HepG2 (cell line): ENCODE results near the gene AHRR. TPM values are rescaled to one million over a fixed set of nuclear protein-coding genes. Genes with fewer than 3 reads are reported as not detected.

ENCODE experiments used
- ATAC-seq: fragments of 200-7000 bp; cut with Tn5 transposase; 3 replicates; pipeline ENCODE4 v1.9.1; 2020; ENCODE audit warnings: mild to moderate bottlenecking, moderate library complexity
- BruUV-seq: library from RNA; stranded (reverse); fragments of 400-500 nt; replicated peaks from 2 replicates; lab custom pipeline; 2021; lab: Mats Ljungman, UMichigan
- CTCF ChIA-PET: fragments of 300-600 bp; formaldehyde crosslinking; extraction: SDS; loops from one replicate; lab custom pipeline; 2021; ENCODE audit warnings: low total read pairs, inconsistent platforms, low intra/inter-chr PET ratio; lab: Yijun Ruan, JAX
- POLR2A ChIA-PET: fragments of 350-600 bp; sonication (Branson Sonifier 250); formaldehyde crosslinking; loops from one replicate; lab custom pipeline; 2020; ENCODE audit warnings: antibody characterized with exemption, inconsistent platforms; lab: Yijun Ruan, JAX
- DNase-seq: peaks from one replicate; pipeline ENCODE4 v3.0.0-alpha.2; 2015; ENCODE audit warnings: low spot score
- FAIRE-seq: peaks from 3 replicates; lab custom pipeline; 2011; peaks lifted over from hg19 to GRCh38; lab: Jason Lieb, UNC
- H2AFZ ChIP-seq: one replicate; pipeline ENCODE4 v1.6.1; 2011; ENCODE audit warnings: low read length, inconsistent platforms
- H3K27ac ChIP-seq: fragments of 300-600 bp; 3 replicates; pipeline ENCODE4 v1.8.0; 2011; ENCODE audit warnings: mixed run types, mild to moderate bottlenecking, mixed read lengths, low read length, inconsistent platforms; ENCODE audit not compliant: insufficient read depth; ENCODE audit errors: extremely low read length
- H3K27me3 ChIP-seq, 2 experiments: fragments of 200-600 bp in 1 of 2; 2 replicates in 1 of 2; 3 replicates in 1 of 2; pipeline versions ENCODE4 v1.6.0 to v1.8.0; 2011; ENCODE audit warnings: low read length in 2 of 2, mild to moderate bottlenecking in 2 of 2, moderate library complexity in 2 of 2, inconsistent platforms in 1 of 2; ENCODE audit not compliant: insufficient read depth in 2 of 2, control insufficient read depth in 1 of 2
- H3K36me3 ChIP-seq, 2 experiments: fragments of 200-600 bp in 1 of 2; replicated peaks in 1 of 2; 2 replicates in 1 of 2; 3 replicates in 1 of 2; pipeline versions ENCODE4 v1.5.1 to v1.8.0; 2011; ENCODE audit warnings: low read length in 2 of 2, inconsistent platforms in 1 of 2; ENCODE audit not compliant: insufficient read depth in 2 of 2, control insufficient read depth in 1 of 2
- H3K4me1 ChIP-seq: 2 replicates; pipeline ENCODE4 v1.5.1; 2012; ENCODE audit warnings: low read length, inconsistent platforms; ENCODE audit not compliant: insufficient read depth
- H3K4me2 ChIP-seq: 2 replicates; pipeline ENCODE4 v1.6.0; 2011; ENCODE audit warnings: low read depth, low read length, inconsistent platforms
- H3K4me3 ChIP-seq, 3 experiments: fragments of 200-600 bp in 1 of 3; sonication (generic), shearing (Covaris generic) in 1 of 3; replicated peaks in 1 of 3; 2 replicates each; pipeline ENCODE4 v1.5.1; 2011 to 2016; ENCODE audit warnings: low read length in 3 of 3, inconsistent platforms in 2 of 3, low read depth in 2 of 3, mild to moderate bottlenecking in 2 of 3, control low read depth in 1 of 3, mixed read lengths in 1 of 3; ENCODE audit not compliant: insufficient read depth in 1 of 3
- H3K79me2 ChIP-seq: one replicate; pipeline ENCODE4 v1.6.1; 2011; ENCODE audit warnings: low read length, inconsistent platforms; ENCODE audit not compliant: insufficient read depth
- H3K9ac ChIP-seq: 2 replicates; pipeline ENCODE4 v1.6.0; 2011; ENCODE audit warnings: mild to moderate bottlenecking, low read depth, low read length, inconsistent platforms; ENCODE audit not compliant: insufficient read depth
- H3K9me3 ChIP-seq: 2 replicates; pipeline ENCODE4 v1.5.1; 2012; ENCODE audit warnings: mild to moderate bottlenecking, low read length
- H4K20me1 ChIP-seq: 2 replicates; pipeline ENCODE4 v1.6.0; 2011; ENCODE audit warnings: inconsistent platforms, mild to moderate bottlenecking, low read length, moderate library complexity; ENCODE audit not compliant: insufficient read depth
- ETS1 ChIP-seq: sonication (generic); formaldehyde crosslinking; IDR thresholded peaks from 2 replicates; pipeline ENCODE4 v1.4.0; 2020; ENCODE audit warnings: missing genetic modification reagents
- GABPA ChIP-seq, 2 experiments: IDR thresholded peaks; 2 replicates each; pipeline ENCODE4 v1.6.1; 2011 to 2016; ENCODE audit warnings: low read depth in 2 of 2, low read length in 1 of 2, missing biosample characterization in 1 of 2, missing genetic modification characterization in 1 of 2
- HMGXB4 ChIP-seq, 2 experiments: sonication (generic) in 1 of 2; formaldehyde crosslinking in 1 of 2; IDR thresholded peaks; 2 replicates each; pipeline versions ENCODE4 v1.4.0 to v1.6.1; 2018 to 2020; ENCODE audit warnings: missing genetic modification reagents in 2 of 2, borderline replicate concordance in 1 of 2, low read depth in 1 of 2, mild to moderate bottlenecking in 1 of 2, missing biosample characterization in 1 of 2
- HNRNPLL ChIP-seq: fragments of 200-400 bp; formaldehyde crosslinking; IDR thresholded peaks from 2 replicates; pipeline ENCODE4 v1.6.1; 2017; ENCODE audit warnings: mild to moderate bottlenecking, low read depth, low read length; ENCODE audit not compliant: poor library complexity, severe bottlenecking
- ZSCAN30 ChIP-seq: sonication (generic); formaldehyde crosslinking; IDR thresholded peaks from 2 replicates; pipeline ENCODE4 v1.5.0; 2020; ENCODE audit warnings: mild to moderate bottlenecking, missing genetic modification reagents
- WGBS: methylation state at CpG from one replicate; pipeline ENCODE4 v1.1.6; 2017; ENCODE audit warnings: low lambda C conversion rate; 5-methylcytosine and 5-hydroxymethylcytosine counted together
- in situ Hi-C: cut with HindIII; loops from 2 replicates; pipeline ENCODE4 v1.10.0; 2017; ENCODE audit warnings: low pct_unique_long_range_greater_than_20kb; ENCODE audit not compliant: extremely low pct_ligation_motif_present
- intact Hi-C: fragments of 100-400 bp; cut with micrococcal nuclease; formaldehyde crosslinking; loops from one replicate; pipeline ENCODE4 v1.10.0; 2022; ENCODE audit not compliant: unreplicated experiment
- polyA plus RNA-seq, 8 experiments: library from polyadenylated mRNA; depleted of rRNA in 3 of 8; stranded (reverse) in 7 of 8; unstranded in 1 of 8; fragments of >200 nt; fragmentation: Illumina TruSeq in 4 of 8; extraction: Trizol in 4 of 8; gene quantifications; 2 replicates each; pipeline versions ENCODE4 v1.2.1 to v1.2.3, GENCODE V29; 2011 to 2016; ENCODE audit warnings: low read depth in 4 of 8, missing spikeins in 1 of 8, mixed read lengths in 1 of 8; ENCODE audit not compliant: insufficient read depth in 1 of 8
- total RNA-seq, 5 experiments: library from RNA; depleted of rRNA; stranded (reverse); fragments of >200 nt; fragmentation: Illumina TruSeq; extraction: Trizol; gene quantifications; 2 replicates each; pipeline ENCODE4 v1.2.3, GENCODE V29; 2016; ENCODE audit warnings: low read depth in 1 of 5
- TF ChIP-seq, protein P1 (sequence below): sonication (generic); formaldehyde crosslinking; IDR thresholded peaks from 2 replicates; pipeline ENCODE4 v1.4.0; 2020; ENCODE audit warnings: missing genetic modification reagents, borderline replicate concordance

The AHRR gene
- total and polyA plus RNA-seq, 2 of the 13 experiments (the other 11 are each of a cell fraction or from before 2014, with no cell fraction given), result 0.28 to 0.35 TPM

DNA sequence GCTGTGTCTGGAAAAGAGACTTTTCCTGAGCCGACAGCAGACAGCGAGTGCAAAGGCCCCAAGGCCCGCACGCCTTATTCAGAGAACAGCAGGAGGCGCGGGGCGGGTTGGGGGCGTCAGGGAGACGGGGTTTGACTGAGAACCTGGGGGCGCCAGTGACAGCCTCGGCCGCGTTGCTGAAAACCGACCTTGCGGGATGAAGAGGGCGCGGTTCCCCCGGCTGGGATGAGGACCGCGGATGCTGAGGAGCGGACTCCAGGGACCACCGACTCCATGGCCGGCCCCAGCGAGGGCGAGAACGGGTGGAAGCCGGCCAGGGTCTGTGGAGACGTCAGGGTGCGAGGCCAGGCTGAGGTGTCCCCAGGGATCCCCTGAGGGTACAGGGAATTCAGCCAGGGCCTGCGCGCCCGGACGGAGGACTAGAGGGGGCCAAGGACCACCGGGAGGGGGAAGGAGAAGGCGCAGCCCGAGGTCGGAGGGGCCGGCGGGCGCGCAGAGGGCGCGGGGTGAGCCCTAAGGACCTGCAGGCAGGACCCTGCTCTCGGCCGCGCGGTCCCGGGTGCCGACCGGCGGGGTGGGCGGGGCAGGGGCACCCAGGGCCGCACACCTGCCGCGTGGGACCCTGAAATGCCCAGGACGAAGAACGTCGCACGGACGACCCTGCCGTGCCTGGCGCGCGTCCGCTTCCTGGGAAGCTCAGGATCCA, 837 bp upstream of the AHRR start (continued):
- TF ChIP-seq ZSCAN30 (CRISPR knock-in tag) (no peak), ETS1 (CRISPR knock-in tag) (no peak)
- TF ChIP-seq, protein P1, sequence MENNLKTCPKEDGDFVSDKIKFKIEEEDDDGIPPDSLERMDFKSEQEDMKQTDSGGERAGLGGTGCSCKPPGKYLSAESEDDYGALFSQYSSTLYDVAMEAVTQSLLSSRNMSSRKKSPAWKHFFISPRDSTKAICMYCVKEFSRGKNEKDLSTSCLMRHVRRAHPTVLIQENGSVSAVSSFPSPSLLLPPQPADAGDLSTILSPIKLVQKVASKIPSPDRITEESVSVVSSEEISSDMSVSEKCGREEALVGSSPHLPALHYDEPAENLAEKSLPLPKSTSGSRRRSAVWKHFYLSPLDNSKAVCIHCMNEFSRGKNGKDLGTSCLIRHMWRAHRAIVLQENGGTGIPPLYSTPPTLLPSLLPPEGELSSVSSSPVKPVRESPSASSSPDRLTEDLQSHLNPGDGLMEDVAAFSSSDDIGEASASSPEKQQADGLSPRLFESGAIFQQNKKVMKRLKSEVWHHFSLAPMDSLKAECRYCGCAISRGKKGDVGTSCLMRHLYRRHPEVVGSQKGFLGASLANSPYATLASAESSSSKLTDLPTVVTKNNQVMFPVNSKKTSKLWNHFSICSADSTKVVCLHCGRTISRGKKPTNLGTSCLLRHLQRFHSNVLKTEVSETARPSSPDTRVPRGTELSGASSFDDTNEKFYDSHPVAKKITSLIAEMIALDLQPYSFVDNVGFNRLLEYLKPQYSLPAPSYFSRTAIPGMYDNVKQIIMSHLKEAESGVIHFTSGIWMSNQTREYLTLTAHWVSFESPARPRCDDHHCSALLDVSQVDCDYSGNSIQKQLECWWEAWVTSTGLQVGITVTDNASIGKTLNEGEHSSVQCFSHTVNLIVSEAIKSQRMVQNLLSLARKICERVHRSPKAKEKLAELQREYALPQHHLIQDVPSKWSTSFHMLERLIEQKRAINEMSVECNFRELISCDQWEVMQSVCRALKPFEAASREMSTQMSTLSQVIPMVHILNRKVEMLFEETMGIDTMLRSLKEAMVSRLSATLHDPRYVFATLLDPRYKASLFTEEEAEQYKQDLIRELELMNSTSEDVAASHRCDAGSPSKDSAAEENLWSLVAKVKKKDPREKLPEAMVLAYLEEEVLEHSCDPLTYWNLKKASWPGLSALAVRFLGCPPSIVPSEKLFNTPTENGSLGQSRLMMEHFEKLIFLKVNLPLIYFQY (CRISPR knock-in tag), result no peak

DNA sequence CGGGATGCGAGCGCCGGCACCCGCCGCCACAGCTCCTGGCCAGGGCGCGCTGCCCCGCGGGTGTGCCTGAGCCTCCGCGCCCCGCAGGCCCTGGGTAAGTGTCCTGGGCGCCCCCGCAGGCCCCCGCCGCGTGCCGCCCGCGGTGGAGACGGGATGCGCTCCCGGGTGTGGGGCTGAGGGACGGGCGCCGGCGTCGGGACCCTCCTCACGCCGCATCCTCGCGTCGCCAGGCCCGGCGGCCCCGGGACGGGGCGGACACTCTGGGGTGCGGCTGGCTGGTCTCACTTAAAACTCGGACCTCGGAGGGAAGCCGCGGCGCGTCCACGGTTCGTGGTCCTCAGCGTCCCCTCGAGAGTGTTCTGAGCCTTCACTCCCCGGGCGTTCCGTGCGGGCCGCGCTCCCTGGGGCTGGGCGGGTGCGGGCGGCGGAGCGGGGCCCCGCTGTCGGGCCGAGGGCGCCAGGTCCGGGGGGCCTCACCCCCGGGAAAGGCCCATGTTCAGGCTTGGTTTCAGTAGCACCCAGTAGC, 275 bp downstream of the AHRR start:
- FAIRE-seq, result no peak
- peaks cover 23% of the 10 kb centered on the region for H3K4me1 ChIP-seq
- no peak overlapping the region for H3K9ac ChIP-seq
- ChIA-PET POLR2A (no interaction called here), CTCF (no interaction called here)
- H4K20me1 ChIP-seq, result 0 out of 2 replicates have a peak, but pooled peaks cover 3% of the 10 kb centered on the region
- H3K36me3 ChIP-seq, result no peaks in the 10 kb centered on the region
- no peak overlapping the region for H2AFZ ChIP-seq
- in situ Hi-C loops, result no loop called here
- TF ChIP-seq GABPA (IDR thresholded peaks at IDR 0.05; ENCODE audit: low read depth, low read length) (0 out of 2 replicates have a peak, but pooled peaks have one; percentile 8), GABPA (CRISPR knock-in tag; IDR thresholded peaks at IDR 0.05; ENCODE audit: low read depth) (no peak), HMGXB4 (CRISPR knock-in tag; IDR thresholded peaks at IDR 0.05; ENCODE audit: borderline replicate concordance in 1 of 2, low read depth in 1 of 2) (no peak), HNRNPLL (peak; percentile 10)
- TF ChIP-seq, all 625 proteins: peak for 2
- Histone ChIP-seq H3K4me2 (peak overlapping the region; percentile 71), H3K4me3 (peak overlapping the region; percentile 24 to 68 (median 30); a peak in 4 of 6 replicates), H3K27me3 (peaks cover 4 to 35% of the 10 kb centered on the region in 2 experiments; a peak in 4 of 5 replicates), H3K79me2 (no peaks in the 10 kb centered on the region), H3K9me3 (no peaks in the 10 kb centered on the region), H3K27ac (no peak overlapping the region)
- no TSS peak for BruUV-seq
- no CpG with 5 or more reads among the region's 67 CpGs for WGBS
- intact Hi-C loops, result no loop called here
- ATAC-seq, result no peak
- DNase-seq, result no peak
